ENCODE results near the gene KIAA1671. TPM values are rescaled to one million over a fixed set of nuclear protein-coding genes. Genes with fewer than 3 reads are reported as not detected.

The KIAA1671 gene
- total and polyA plus RNA-seq, 2 donors (not counting 1 experiment from before 2014, with no cell fraction given) = 0.01 to 0.02 TPM

- Histone ChIP-seq H3K9ac (ENCODE audit: low read length) (no peak overlapping the region), H4K20me1 (ENCODE audit: control insufficient read depth, insufficient read depth, low read length, poor library complexity, severe bottlenecking) (no peaks in the 10 kb centered on the region)
Measured at GRCh38 chr22:24953384-24954113, 1.0 kb downstream of the KIAA1671 start.

More at GRCh38 chr22:24953384-24954113, 1.0 kb downstream of the KIAA1671 start:
- Mint-ChIP-seq H3K9me3 (ENCODE audit: insufficient read depth) (no peaks in the 10 kb centered on the region), H3K4me3 (peak overlapping the region; percentile 67), H3K27ac (no peak overlapping the region), H3K4me1 (peaks cover 14% of the 10 kb centered on the region), H3K27me3 (peaks cover 60% of the 10 kb centered on the region)
- ChIA-PET CTCF (no interaction called here), POLR2A (no interaction called here)
- Histone ChIP-seq H3K36me3 (replicated peaks in 1 of 2; ENCODE audit: control extremely low read depth in 1 of 2, control insufficient read depth in 1 of 2, extremely low read depth in 1 of 2, insufficient read depth in 2 of 2, low read length in 1 of 2) (no peaks in the 10 kb centered on the region), H3K4me2 (replicated peaks; ENCODE audit: low read depth, low read length, poor library complexity, severe bottlenecking) (peak overlapping the region; percentile 84), H3K27ac (ENCODE audit: low read length in 2 of 2) (no peak overlapping the region), H3K27me3 (replicated peaks in 1 of 4; ENCODE audit: control extremely low read depth in 1 of 4, control insufficient read depth in 3 of 4, insufficient read depth in 4 of 4, low read length in 3 of 4) (peaks cover 0 to 55% (median 23%) of the 10 kb centered on the region in 4 experiments), H3K79me2 (ENCODE audit: control insufficient read depth, insufficient read depth, low read length) (no peaks in the 10 kb centered on the region), H3K9me3 (ENCODE audit: control extremely low read depth in 1 of 3, control insufficient read depth in 2 of 3, insufficient read depth in 1 of 3, low read length in 2 of 3) (peaks cover 0 to 16% (median 0%) of the 10 kb centered on the region in 3 donors), H2AFZ (ENCODE audit: insufficient read depth, low read depth, low read length, poor library complexity, severe bottlenecking) (peak overlapping the region; percentile 69), H3K4me3 (ENCODE audit: control extremely low read depth in 1 of 5, extremely low read depth in 1 of 5, insufficient read depth in 1 of 5, low read depth in 2 of 5, low read length in 4 of 5) (peak overlapping the region in 1 of 5 experiments; percentile 62), H3K4me1 (ENCODE audit: control insufficient read depth in 2 of 2, insufficient read depth in 2 of 2, low read length in 2 of 2) (peaks cover 13 to 15% of the 10 kb centered on the region in 2 donors)
- intact Hi-C loops (cut with micrococcal nuclease) = no loop called here
- 13% methylated on average over 45 of the region's 47 CpGs for WGBS (ENCODE audit: insufficient coverage)
- DNase-seq (no peak), ATAC-seq (ENCODE audit: low read depth) (no peak)
- TF ChIP-seq CTCF (IDR thresholded peaks at IDR 0.05) (no peak), EZH2 (IDR thresholded peaks at IDR 0.05; ENCODE audit: borderline replicate concordance, insufficient read depth, low read depth, low read length, poor library complexity, severe bottlenecking) (no peak)
